Peyer's patch (tissue), 4 donors: Measurements from ENCODE around the gene FGD3.

Experiments used
- CTCF ChIP-seq, 6 experiments: fragments of 450-650 bp in 4 of 6; fragments of 200-600 bp in 2 of 6; sonication (generic) in 1 of 6; IDR thresholded peaks; one replicate each; pipeline ENCODE4 v1.5.1; 2017 to 2019; ENCODE audit warnings: antibody characterized with exemption in 6 of 6, mild to moderate bottlenecking in 3 of 6, moderate library complexity in 1 of 6
- POLR2A ChIP-seq, 2 donors: fragments of 450-650 bp; IDR thresholded peaks; one replicate each; pipeline ENCODE4 v1.5.1; 2017; ENCODE audit warnings: antibody characterized with exemption in 2 of 2, mild to moderate bottlenecking in 2 of 2, moderate library complexity in 2 of 2

GRCh38 chr9:92948632-92949031 is 1.3 kb downstream of the FGD3 start:
- TF ChIP-seq POLR2A (IDR thresholded peaks at IDR 0.05) (no peak), CTCF (IDR thresholded peaks at IDR 0.05) (no peak)
